ENCODE measurements around the gene CALCR.

Gene CALCR

GRCh38 chr7:93476491-93477344 is 97.8 kb downstream of the CALCR start:
- no peak overlapping the region for H3K27ac ChIP-seq
- no peaks in the 10 kb centered on the region for H3K4me1 ChIP-seq (ENCODE audit: control insufficient read depth in 1 of 2, insufficient read depth in 1 of 2, low read depth in 1 of 2, low read length in 1 of 2)
- H3K27me3 ChIP-seq: no peaks in the 10 kb centered on the region
- H3K9me3 ChIP-seq: no peaks in the 10 kb centered on the region
- no peaks in the 10 kb centered on the region for H3K36me3 ChIP-seq
- H3K4me3 ChIP-seq (ENCODE audit: low read depth in 1 of 2, low read length in 1 of 2): no peak overlapping the region
- TF ChIP-seq, protein P1, sequence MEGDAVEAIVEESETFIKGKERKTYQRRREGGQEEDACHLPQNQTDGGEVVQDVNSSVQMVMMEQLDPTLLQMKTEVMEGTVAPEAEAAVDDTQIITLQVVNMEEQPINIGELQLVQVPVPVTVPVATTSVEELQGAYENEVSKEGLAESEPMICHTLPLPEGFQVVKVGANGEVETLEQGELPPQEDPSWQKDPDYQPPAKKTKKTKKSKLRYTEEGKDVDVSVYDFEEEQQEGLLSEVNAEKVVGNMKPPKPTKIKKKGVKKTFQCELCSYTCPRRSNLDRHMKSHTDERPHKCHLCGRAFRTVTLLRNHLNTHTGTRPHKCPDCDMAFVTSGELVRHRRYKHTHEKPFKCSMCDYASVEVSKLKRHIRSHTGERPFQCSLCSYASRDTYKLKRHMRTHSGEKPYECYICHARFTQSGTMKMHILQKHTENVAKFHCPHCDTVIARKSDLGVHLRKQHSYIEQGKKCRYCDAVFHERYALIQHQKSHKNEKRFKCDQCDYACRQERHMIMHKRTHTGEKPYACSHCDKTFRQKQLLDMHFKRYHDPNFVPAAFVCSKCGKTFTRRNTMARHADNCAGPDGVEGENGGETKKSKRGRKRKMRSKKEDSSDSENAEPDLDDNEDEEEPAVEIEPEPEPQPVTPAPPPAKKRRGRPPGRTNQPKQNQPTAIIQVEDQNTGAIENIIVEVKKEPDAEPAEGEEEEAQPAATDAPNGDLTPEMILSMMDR (IDR thresholded peaks at IDR 0.05): no peak

- H3K4me1 ChIP-seq (ENCODE audit: control insufficient read depth in 1 of 2, insufficient read depth in 1 of 2, low read depth in 1 of 2, low read length in 1 of 2): no peaks in the 10 kb centered on the region
- TF ChIP-seq, protein P1 (IDR thresholded peaks at IDR 0.05): no peak
- H3K27ac ChIP-seq: no peak overlapping the region
- no peaks in the 10 kb centered on the region for H3K36me3 ChIP-seq
- no peaks in the 10 kb centered on the region for H3K9me3 ChIP-seq
- no peak overlapping the region for H3K4me3 ChIP-seq (ENCODE audit: low read depth in 1 of 2, low read length in 1 of 2)
- H3K27me3 ChIP-seq: no peaks in the 10 kb centered on the region
Measured at GRCh38 chr7:93475811-93476210, 98.7 kb downstream of the CALCR start.

GRCh38 chr7:93471456-93471855 is 103.1 kb downstream of the CALCR start:
- Histone ChIP-seq H3K27ac (no peak overlapping the region), H3K9me3 (no peaks in the 10 kb centered on the region), H3K4me3 (ENCODE audit: low read depth in 1 of 2, low read length in 1 of 2) (no peak overlapping the region), H3K4me1 (ENCODE audit: control insufficient read depth in 1 of 2, insufficient read depth in 1 of 2, low read depth in 1 of 2, low read length in 1 of 2) (no peaks in the 10 kb centered on the region), H3K36me3 (no peaks in the 10 kb centered on the region), H3K27me3 (no peaks in the 10 kb centered on the region)
- TF ChIP-seq, protein P1 (IDR thresholded peaks at IDR 0.05): no peak

DNA sequence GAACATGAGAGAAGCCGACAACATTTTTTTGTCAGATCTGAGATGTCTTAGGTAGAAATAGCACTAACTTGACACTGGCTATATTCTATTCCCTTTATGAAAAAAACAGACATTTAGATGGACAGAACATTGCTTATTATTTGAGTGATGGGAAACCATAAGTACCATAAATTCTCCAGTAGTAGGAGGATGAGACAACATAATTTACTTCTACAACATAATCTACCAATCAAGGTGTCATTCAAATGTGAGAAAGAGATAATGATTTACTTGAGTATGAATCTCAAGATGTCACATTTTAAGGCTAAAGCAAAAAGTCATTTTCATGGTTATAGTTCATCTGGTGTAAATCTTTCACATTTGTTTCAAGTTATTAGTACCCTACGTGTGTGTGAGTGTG is 110.8 kb downstream of the CALCR start:
- no peaks in the 10 kb centered on the region for H3K27me3 ChIP-seq
- TF ChIP-seq, protein P1 (IDR thresholded peaks at IDR 0.05): no peak
- no peak overlapping the region for H3K27ac ChIP-seq
- no peaks in the 10 kb centered on the region for H3K36me3 ChIP-seq
- no peaks in the 10 kb centered on the region for H3K9me3 ChIP-seq
- no peak overlapping the region for H3K4me3 ChIP-seq (ENCODE audit: low read depth in 1 of 2, low read length in 1 of 2)
- no peaks in the 10 kb centered on the region for H3K4me1 ChIP-seq (ENCODE audit: control insufficient read depth in 1 of 2, insufficient read depth in 1 of 2, low read depth in 1 of 2, low read length in 1 of 2)

DNA sequence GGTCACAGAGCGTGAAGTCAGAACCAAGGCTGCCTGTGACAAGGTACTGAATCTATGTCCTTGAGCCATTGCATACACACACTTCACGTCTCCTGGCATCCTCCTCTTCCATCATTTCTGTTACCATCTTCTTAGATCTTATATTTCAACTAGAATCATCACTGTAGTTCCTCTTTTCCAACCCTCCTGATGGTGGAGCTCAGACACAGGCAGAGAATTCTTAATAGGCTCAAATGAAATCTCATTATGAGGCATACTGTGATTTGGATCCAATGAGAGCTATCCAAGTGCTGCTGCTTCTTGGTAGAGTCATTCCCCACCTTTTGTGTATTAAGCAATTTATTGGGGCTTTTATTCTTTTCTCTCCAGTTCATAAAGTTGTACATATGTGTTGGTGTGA is 113.2 kb downstream of the CALCR start:
- Histone ChIP-seq H3K9me3 (no peaks in the 10 kb centered on the region), H3K36me3 (no peaks in the 10 kb centered on the region), H3K27me3 (no peaks in the 10 kb centered on the region), H3K4me1 (ENCODE audit: control insufficient read depth in 1 of 2, insufficient read depth in 1 of 2, low read depth in 1 of 2, low read length in 1 of 2) (no peaks in the 10 kb centered on the region), H3K4me3 (ENCODE audit: low read depth in 1 of 2, low read length in 1 of 2) (no peak overlapping the region), H3K27ac (no peak overlapping the region)
- TF ChIP-seq, protein P1 (IDR thresholded peaks at IDR 0.05): no peak
